Measurements from ENCODE around the gene SRC. TPM values are rescaled to one million over a fixed set of nuclear protein-coding genes. Genes with fewer than 3 reads are reported as not detected.

Gene SRC
- total and polyA plus RNA-seq, 2 of the 8 experiments (the other 6 are each of a cell fraction or from before 2014, with no cell fraction given) = 27.6 to 28.8 TPM

- TF ChIP-seq EZH2 (IDR thresholded peaks at IDR 0.05; ENCODE audit: low read depth, low read length, severe bottlenecking) (no peak), CBX5 (IDR thresholded peaks at IDR 0.05; ENCODE audit: low read depth, low read length) (no peak)
Measured at GRCh38 chr20:37308086-37309050, 37.6 kb upstream of the SRC start (continued).

Data from H1 (cell line).